AG04450 (cell line): Measurements from ENCODE around the gene JOSD1. TPM values are rescaled to one million over a fixed set of nuclear protein-coding genes. Genes with fewer than 3 reads are reported as not detected.
A peak's percentile ranks its signal among the peaks of the same experiment; 100 is the strongest.

Experiments used
- CTCF ChIA-PET: fragments of 300-600, 350-600 bp; formaldehyde crosslinking; extraction: SDS; loops from one replicate; lab custom pipeline; 2022; ENCODE audit warnings: antibody characterized with exemption, inconsistent platforms; lab: Charles Lee
- POLR2A ChIA-PET: fragments of 350-600 bp; formaldehyde crosslinking; extraction: SDS; loops from one replicate; lab custom pipeline; 2021; ENCODE audit warnings: antibody characterized with exemption, inconsistent platforms; lab: Yijun Ruan, JAX
- DNase-seq: peaks from one replicate; pipeline ENCODE4 v3.0.0-alpha.2; 2011; ENCODE audit warnings: low read depth, low spot score
- H3K27ac ChIP-seq: one replicate; pipeline ENCODE4 v1.5.1; 2012; ENCODE audit warnings: low read depth, low read length, control low read depth
- H3K27me3 ChIP-seq: one replicate; pipeline ENCODE4 v1.6.0; 2012; ENCODE audit warnings: low read length; ENCODE audit not compliant: control insufficient read depth, insufficient read depth
- H3K4me3 ChIP-seq: 2 replicates; pipeline ENCODE4 v1.5.1; 2011; ENCODE audit warnings: mild to moderate bottlenecking, low read depth, low read length, control low read depth
- H3K9me3 ChIP-seq: 2 replicates; pipeline ENCODE4 v1.5.1; 2012; ENCODE audit warnings: low read length; ENCODE audit not compliant: control insufficient read depth, insufficient read depth
- CTCF ChIP-seq: IDR thresholded peaks from 2 replicates; pipeline ENCODE4 v1.5.1; 2011; ENCODE audit warnings: low read depth, low read length, control low read depth, inconsistent platforms
- polyA plus RNA-seq: library from polyadenylated mRNA; depleted of rRNA; stranded (reverse); fragments of >200 nt; gene quantifications from 2 replicates; pipeline ENCODE4 v1.2.3, GENCODE V29; 2011

The JOSD1 gene
- polyA plus RNA-seq, 1 experiment: 29.6 TPM

DNA sequence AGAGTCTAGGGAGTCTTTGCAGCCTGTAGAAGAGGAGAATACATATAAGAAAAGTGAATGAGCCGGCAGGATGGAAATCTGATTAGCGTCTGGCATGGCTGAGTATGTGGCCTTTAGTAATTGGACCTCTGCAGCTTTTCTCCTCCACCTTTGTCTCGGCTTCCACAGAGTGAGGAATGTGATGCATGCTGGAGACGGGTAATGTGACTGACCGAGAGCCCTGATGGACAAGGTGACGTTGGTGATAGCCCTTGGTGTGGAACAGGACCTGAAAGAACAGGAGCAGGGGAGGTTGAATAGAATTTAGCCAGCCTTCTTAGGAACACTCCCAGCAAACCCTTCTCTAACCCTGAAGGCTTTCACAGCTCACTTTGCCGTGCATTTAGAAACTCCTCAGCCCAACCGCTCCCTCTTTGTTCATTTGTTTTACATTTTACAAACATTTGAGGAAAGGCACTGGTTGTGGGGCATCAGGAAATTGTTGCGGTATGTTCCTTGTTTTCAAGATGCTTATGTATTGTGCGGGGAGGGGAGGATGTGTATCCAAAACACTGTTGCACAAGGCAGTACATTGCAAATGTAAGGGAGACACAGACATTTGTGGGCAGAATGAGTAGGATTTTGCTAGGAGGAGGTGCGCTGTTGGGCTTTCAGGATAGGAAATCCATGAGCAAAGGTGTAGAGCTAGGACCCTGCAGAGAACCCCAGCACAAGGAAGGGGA, 11.9 kb upstream of the JOSD1 start:
- POLR2A ChIA-PET: no interaction called here
- CTCF ChIA-PET: interaction anchor here (0.6 kb wide), 1 partner anchor 13 kb away, joined by 3 read pairs; no protein-coding TSS in a partner anchor
- no peak overlapping the region for H3K27ac ChIP-seq

GRCh38 chr22:38710866-38711265, 10.1 kb upstream of the JOSD1 start:
- H3K9me3 ChIP-seq: peaks cover 3% of the 10 kb centered on the region; the same call in 1 of the 2 replicates
- TF ChIP-seq CTCF: no peak
- H3K27me3 ChIP-seq: no peaks in the 10 kb centered on the region
- ChIA-PET CTCF (no interaction called here), POLR2A (no interaction called here)
- H3K4me3 ChIP-seq: no peak overlapping the region
- DNase-seq: no peak
- no peak overlapping the region for H3K27ac ChIP-seq

More for the DNA sequence above, 11.9 kb upstream of the JOSD1 start:
- H3K4me3 ChIP-seq: no peak overlapping the region
- no peak for TF ChIP-seq CTCF
- H3K9me3 ChIP-seq: no peaks in the 10 kb centered on the region
- no peaks in the 10 kb centered on the region for H3K27me3 ChIP-seq
- DNase-seq: no peak

- no peak overlapping the region for H3K4me3 ChIP-seq
- H3K27me3 ChIP-seq: no peaks in the 10 kb centered on the region
- TF ChIP-seq CTCF: no peak
- H3K27ac ChIP-seq: no peak overlapping the region
- ChIA-PET POLR2A (no interaction called here), CTCF (interaction anchor here (1.2 kb wide), 1 partner anchor 14 kb away, joined by 6 read pairs; no protein-coding TSS in a partner anchor)
- peaks cover 3% of the 10 kb centered on the region; the same call in 1 of the 2 replicates for H3K9me3 ChIP-seq
- no peak for DNase-seq
These were observed 9.6 kb upstream of the JOSD1 start for GRCh38 chr22:38710351-38710750.

GRCh38 chr22:38709306-38709705, 8.6 kb upstream of the JOSD1 start:
- TF ChIP-seq CTCF: no peak
- ChIA-PET CTCF (interaction anchor here (1.2 to 1.3 kb wide), 2 partner anchors 15 to 16 kb away, joined by 4 to 6 read pairs; no protein-coding TSS in a partner anchor), POLR2A (no interaction called here)
- H3K4me3 ChIP-seq: no peak overlapping the region
- no peak for DNase-seq
- peaks cover 3% of the 10 kb centered on the region; the same call in 1 of the 2 replicates for H3K9me3 ChIP-seq
- H3K27ac ChIP-seq: no peak overlapping the region
- no peaks in the 10 kb centered on the region for H3K27me3 ChIP-seq

GRCh38 chr22:38707984-38708383, 7.2 kb upstream of the JOSD1 start:
- H3K9me3 ChIP-seq: peaks cover 3% of the 10 kb centered on the region; the same call in 1 of the 2 replicates
- H3K4me3 ChIP-seq: peak overlapping the region; percentile 8; the same call in 1 of the 2 replicates
- no peak for TF ChIP-seq CTCF
- no peaks in the 10 kb centered on the region for H3K27me3 ChIP-seq
- ChIA-PET POLR2A (interaction anchor here (0.6 kb wide), 1 partner anchor 11 kb away, joined by 3 read pairs; no protein-coding TSS in a partner anchor), CTCF (interaction anchor here (1.3 to 2.2 kb wide), 2 partner anchors 9 to 17 kb away, joined by 4 to 6 read pairs; no protein-coding TSS in a partner anchor)
- H3K27ac ChIP-seq: no peak overlapping the region
- no peak for DNase-seq
